ENCODE measurements around the gene ZSCAN21.
A peak's percentile ranks its signal among the peaks of the same experiment; 100 is the strongest.
"Not testable (repeated sequence)": the region's sequence is repeated elsewhere in the genome, so short reads cannot be mapped to it uniquely, and the experiment has no call there.

ZSCAN21 gene

GRCh38 chr7:100049441-100050291 is at the start of gene ZSCAN21:
Gene ZSCAN21 (plus strand): TSS chr7:100049774. CDS start chr7:100057007, 7,233 bp downstream.
- peak; percentile 69 to 71 for DNase-seq (ENCODE audit: low read depth in 2 of 2)

- no peak for DNase-seq (ENCODE audit: low read depth in 2 of 2)
Observed at GRCh38 chr7:100000239-100000638, 49.3 kb upstream of the ZSCAN21 start.

GRCh38 chr7:100003711-100004661 is 45.6 kb upstream of the ZSCAN21 start:
- no peak for DNase-seq (ENCODE audit: low read depth in 2 of 2)

- DNase-seq (ENCODE audit: low read depth in 2 of 2), result no peak
Observed at GRCh38 chr7:100007887-100008286, 41.7 kb upstream of the ZSCAN21 start.

GRCh38 chr7:100008525-100008924 is 41.0 kb upstream of the ZSCAN21 start:
- DNase-seq (ENCODE audit: low read depth in 2 of 2), result no peak

GRCh38 chr7:100009952-100010351 is 39.6 kb upstream of the ZSCAN21 start:
- DNase-seq (ENCODE audit: low read depth in 2 of 2), result not testable (repeated sequence)

GRCh38 chr7:100010901-100011300 is 38.7 kb upstream of the ZSCAN21 start:
- no peak for DNase-seq (ENCODE audit: low read depth in 2 of 2)

GRCh38 chr7:100011516-100011915 is 38.1 kb upstream of the ZSCAN21 start:
- DNase-seq (ENCODE audit: low read depth in 2 of 2), result no peak

- DNase-seq (ENCODE audit: low read depth in 2 of 2), result not testable (repeated sequence)
Observed at GRCh38 chr7:100012385-100013327, 36.9 kb upstream of the ZSCAN21 start.

GRCh38 chr7:100013328-100013676 is 36.3 kb upstream of the ZSCAN21 start:
- DNase-seq (ENCODE audit: low read depth in 2 of 2), result no peak

GRCh38 chr7:100015232-100016214 is 34.1 kb upstream of the ZSCAN21 start, which contains the start of gene ZKSCAN1:
Gene ZKSCAN1 (plus strand): TSS chr7:100015596. CDS start chr7:100023507, 7,911 bp downstream.
- peak; percentile 66 to 71 for DNase-seq (ENCODE audit: low read depth in 2 of 2)

- DNase-seq (ENCODE audit: low read depth in 2 of 2), result no peak
Observed at GRCh38 chr7:100016215-100016901, 33.2 kb upstream of the ZSCAN21 start.

- DNase-seq (ENCODE audit: low read depth in 2 of 2), result no peak
Observed at GRCh38 chr7:100017300-100017699, 32.3 kb upstream of the ZSCAN21 start.

- DNase-seq (ENCODE audit: low read depth in 2 of 2), result no peak
Observed at GRCh38 chr7:100017875-100018274, 31.7 kb upstream of the ZSCAN21 start.

- DNase-seq (ENCODE audit: low read depth in 2 of 2), result no peak
Observed at GRCh38 chr7:100019908-100020307, 29.7 kb upstream of the ZSCAN21 start.

GRCh38 chr7:100021297-100021696 is 28.3 kb upstream of the ZSCAN21 start:
- DNase-seq (ENCODE audit: low read depth in 2 of 2), result no peak

- no peak for DNase-seq (ENCODE audit: low read depth in 2 of 2)
Observed at GRCh38 chr7:100022621-100023020, 27.0 kb upstream of the ZSCAN21 start.

GRCh38 chr7:100023526-100023925 is 26.0 kb upstream of the ZSCAN21 start:
- no peak for DNase-seq (ENCODE audit: low read depth in 2 of 2)

- no peak for DNase-seq (ENCODE audit: low read depth in 2 of 2)
Observed at GRCh38 chr7:100024020-100024619, 25.5 kb upstream of the ZSCAN21 start.
